CD14-positive monocyte (primary cell): ENCODE data around the gene OR7A5. TPM values are rescaled to one million over a fixed set of nuclear protein-coding genes. Genes with fewer than 3 reads are reported as not detected.

ENCODE experiments used
- DNase-seq, 3 donors: peaks; one replicate each; pipeline ENCODE4 v3.0.0-alpha.2; 2011 to 2022
- H2AFZ ChIP-seq: 2 replicates; pipeline ENCODE4 v1.6.0; 2012; ENCODE audit warnings: mild to moderate bottlenecking, low read depth, low read length, inconsistent platforms; ENCODE audit not compliant: insufficient read depth, poor library complexity, severe bottlenecking
- H3K27ac ChIP-seq, 2 donors: 1 replicate in 1 of 2; 2 replicates in 1 of 2; pipeline ENCODE4 v1.5.1; 2012 to 2013; ENCODE audit warnings: low read length in 2 of 2, control low read depth in 1 of 2, inconsistent platforms in 1 of 2, low read depth in 1 of 2, mild to moderate bottlenecking in 1 of 2
- H3K27me3 ChIP-seq, 2 donors: one replicate each; pipeline versions ENCODE4 v1.6.0 to v1.6.1; 2011 to 2013; ENCODE audit warnings: low read length in 2 of 2; ENCODE audit not compliant: control insufficient read depth in 2 of 2, insufficient read depth in 2 of 2
- H3K36me3 ChIP-seq, 2 donors: replicated peaks in 1 of 2; 1 replicate in 1 of 2; 2 replicates in 1 of 2; pipeline versions ENCODE4 v1.5.1 to v1.6.1; 2012 to 2013; ENCODE audit warnings: low read length in 2 of 2, control low read depth in 1 of 2, inconsistent platforms in 1 of 2, mild to moderate bottlenecking in 1 of 2; ENCODE audit not compliant: insufficient read depth in 2 of 2, control insufficient read depth in 1 of 2
- H3K4me1 ChIP-seq, 2 donors: 1 replicate in 1 of 2; 2 replicates in 1 of 2; pipeline versions ENCODE4 v1.5.1 to v1.6.1; 2012 to 2013; ENCODE audit warnings: low read length in 2 of 2, control low read depth in 1 of 2, inconsistent platforms in 1 of 2, mild to moderate bottlenecking in 1 of 2, moderate library complexity in 1 of 2; ENCODE audit not compliant: insufficient read depth in 2 of 2, control insufficient read depth in 1 of 2
- H3K4me2 ChIP-seq: replicated peaks from 2 replicates; pipeline ENCODE3; 2012; ENCODE audit warnings: low read length, moderate library complexity, mild to moderate bottlenecking; ENCODE audit not compliant: poor library complexity, severe bottlenecking; ENCODE audit errors: extremely low read depth
- H3K4me3 ChIP-seq, 3 experiments: fragments of 200-600 bp in 1 of 3; sonication (generic) in 1 of 3; replicated peaks in 1 of 3; 1 replicate in 2 of 3; 2 replicates in 1 of 3; pipeline ENCODE4 v1.5.1; 2011 to 2013; ENCODE audit warnings: low read length in 3 of 3, mild to moderate bottlenecking in 3 of 3, control low read depth in 2 of 3, low read depth in 2 of 3, inconsistent platforms in 1 of 3, moderate library complexity in 1 of 3
- H3K79me2 ChIP-seq: 2 replicates; pipeline ENCODE4 v1.6.0; 2012; ENCODE audit warnings: mild to moderate bottlenecking, control low read depth, inconsistent platforms, low read length, moderate library complexity; ENCODE audit not compliant: insufficient read depth
- H3K9ac ChIP-seq: 2 replicates; pipeline ENCODE4 v1.6.0; 2017; ENCODE audit warnings: low read length, mild to moderate bottlenecking; ENCODE audit not compliant: insufficient read depth, poor library complexity, severe bottlenecking
- H3K9me3 ChIP-seq, 2 donors: replicated peaks in 1 of 2; 1 replicate in 1 of 2; 2 replicates in 1 of 2; pipeline versions ENCODE4 v1.5.1 to v1.6.1; 2012 to 2013; ENCODE audit warnings: low read length in 2 of 2, control low read depth in 1 of 2; ENCODE audit not compliant: control insufficient read depth in 1 of 2, insufficient read depth in 1 of 2
- H4K20me1 ChIP-seq: 2 replicates; pipeline ENCODE4 v1.6.0; 2012; ENCODE audit warnings: mild to moderate bottlenecking, low read length, control low read depth, moderate library complexity; ENCODE audit not compliant: insufficient read depth
- H3K27ac Mint-ChIP-seq, 7 donors: one replicate each; pipeline ENCODE4 v1.8.0; 2020; ENCODE audit warnings: mild to moderate bottlenecking in 7 of 7, mixed read lengths in 7 of 7, moderate library complexity in 6 of 7, inconsistent platforms in 2 of 7
- H3K27me3 Mint-ChIP-seq, 3 donors: one replicate each; pipeline ENCODE4 v1.8.0; 2021 to 2022; ENCODE audit warnings: low read depth in 3 of 3, mild to moderate bottlenecking in 3 of 3, mixed read lengths in 3 of 3, moderate library complexity in 3 of 3, inconsistent platforms in 1 of 3
- H3K36me3 Mint-ChIP-seq, 2 donors: one replicate each; pipeline ENCODE4 v1.8.0; 2020; ENCODE audit warnings: mixed read lengths in 2 of 2, inconsistent platforms in 1 of 2, mild to moderate bottlenecking in 1 of 2
- H3K4me1 Mint-ChIP-seq: one replicate; pipeline ENCODE4 v1.8.0; 2020; ENCODE audit warnings: mild to moderate bottlenecking, mixed read lengths
- H3K4me3 Mint-ChIP-seq, 2 donors: one replicate each; pipeline ENCODE4 v1.8.0; 2020; ENCODE audit warnings: mild to moderate bottlenecking in 2 of 2, mixed read lengths in 2 of 2, moderate library complexity in 1 of 2
- H3K9me3 Mint-ChIP-seq, 7 donors: one replicate each; pipeline ENCODE4 v1.8.0; 2020 to 2022; ENCODE audit warnings: mixed read lengths in 7 of 7, mild to moderate bottlenecking in 6 of 7, moderate library complexity in 6 of 7, inconsistent platforms in 2 of 7
- CTCF ChIP-seq: fragments of 200-600 bp; IDR thresholded peaks from one replicate; pipeline ENCODE4 v1.8.0; 2022; ENCODE audit warnings: antibody characterized with exemption, mild to moderate bottlenecking
- WGBS: methylation state at CpG from one replicate; pipeline ENCODE4 v1.1.5; 2013; ENCODE audit warnings: missing lambda C conversion rate; ENCODE audit not compliant: insufficient coverage; 5-methylcytosine and 5-hydroxymethylcytosine counted together
- intact Hi-C, 2 donors: fragments of 100-400 bp; cut with micrococcal nuclease; formaldehyde crosslinking; loops; one replicate each; pipeline versions ENCODE4 v1.15.0 to v1.15.1; 2023
- polyA plus RNA-seq, 3 donors: library from polyadenylated mRNA; depleted of rRNA in 1 of 3; unstranded in 2 of 3; stranded (reverse) in 1 of 3; fragments of 300-500 nt in 2 of 3; fragments of >200 nt in 1 of 3; fragmentation: Illumina TruSeq in 2 of 3; gene quantifications; 1 replicate in 2 of 3; 2 replicates in 1 of 3; pipeline ENCODE4 v1.2.3, GENCODE V29; 2012 to 2021

The OR7A5 gene
- polyA plus RNA-seq, 3 donors: not detected

GRCh38 chr19:14830702-14831101 is 4.3 kb downstream of the OR7A5 start:
- intact Hi-C loops: no loop called here
- H4K20me1 ChIP-seq: no peaks in the 10 kb centered on the region
- no peak overlapping the region for H2AFZ ChIP-seq
- no peak overlapping the region for H3K4me3 ChIP-seq
- no peaks in the 10 kb centered on the region for H3K9me3 ChIP-seq
- no peaks in the 10 kb centered on the region for H3K4me1 ChIP-seq
- no peak overlapping the region for H3K4me2 ChIP-seq
- Mint-ChIP-seq H3K27me3 (peaks cover 3 to 9% (median 6%) of the 10 kb centered on the region in 3 donors), H3K36me3 (no peaks in the 10 kb centered on the region), H3K4me3 (no peak overlapping the region), H3K4me1 (no peaks in the 10 kb centered on the region), H3K27ac (no peak overlapping the region), H3K9me3 (peaks cover 0 to 3% (median 0%) of the 10 kb centered on the region in 7 donors)
- WGBS: 88% methylated on average over 4 of the region's 4 CpGs
- no peaks in the 10 kb centered on the region for H3K36me3 ChIP-seq
- no peak overlapping the region for H3K27ac ChIP-seq
- DNase-seq: no peak
- no peaks in the 10 kb centered on the region for H3K79me2 ChIP-seq
- no peaks in the 10 kb centered on the region for H3K27me3 ChIP-seq
- no peak for TF ChIP-seq CTCF
- H3K9ac ChIP-seq: no peak overlapping the region

DNA sequence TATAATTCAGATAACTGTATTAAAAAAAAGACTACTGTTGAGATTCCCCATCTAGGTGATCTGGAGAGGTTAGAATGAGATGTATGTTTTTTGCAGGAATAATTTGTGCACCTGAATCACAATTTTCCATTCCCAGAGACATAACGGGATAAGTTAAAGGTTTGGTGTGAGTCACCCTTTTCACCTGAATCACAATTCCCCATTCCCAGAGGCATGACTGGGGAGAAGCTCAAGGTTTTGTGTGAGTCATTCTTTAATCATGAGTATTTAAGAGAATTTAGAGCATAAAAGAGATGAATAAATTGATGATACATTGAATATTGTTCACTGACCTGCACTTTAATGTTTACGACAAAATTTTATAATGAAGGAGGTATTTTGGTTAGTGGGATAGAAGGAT is 9.0 kb downstream of the OR7A5 start:
- no peaks in the 10 kb centered on the region for H3K36me3 ChIP-seq
- H3K27me3 ChIP-seq: no peaks in the 10 kb centered on the region
- no peaks in the 10 kb centered on the region for H4K20me1 ChIP-seq
- WGBS: no CpG with 5 or more reads among the region's 2 CpGs
- H2AFZ ChIP-seq: no peak overlapping the region
- no peak overlapping the region for H3K27ac Mint-ChIP-seq
- peaks cover 0 to 5% (median 3%) of the 10 kb centered on the region in 7 donors for H3K9me3 Mint-ChIP-seq
- no peak overlapping the region for H3K4me2 ChIP-seq
- H3K27me3 Mint-ChIP-seq: peaks cover 2 to 9% (median 6%) of the 10 kb centered on the region in 3 donors
- no peak overlapping the region for H3K4me3 Mint-ChIP-seq
- H3K4me3 ChIP-seq: no peak overlapping the region
- no peaks in the 10 kb centered on the region for H3K36me3 Mint-ChIP-seq
- no peak for DNase-seq
- TF ChIP-seq CTCF: no peak
- H3K9ac ChIP-seq: no peak overlapping the region
- no peaks in the 10 kb centered on the region for H3K9me3 ChIP-seq
- no peak overlapping the region for H3K27ac ChIP-seq
- H3K4me1 ChIP-seq: peaks cover 6 to 11% of the 10 kb centered on the region in 2 donors
- no peaks in the 10 kb centered on the region for H3K79me2 ChIP-seq
- H3K4me1 Mint-ChIP-seq: peaks cover 10% of the 10 kb centered on the region
- intact Hi-C loops: no loop called here
